Stimulated activated CD4-positive, alpha-beta T cell treated with anti-CD3 and anti-CD28 coated beads, Interleukin-1b, Interleukin-23, amount 100 ng/mL, for 4 hours (primary cell): Measurements from ENCODE around the gene TPD52L1.
"Not testable (repeated sequence)": the region's sequence is repeated elsewhere in the genome, so short reads cannot be mapped to it uniquely, and the experiment has no call there.

ENCODE experiments used
- DNase-seq, 2 donors: peaks; one replicate each; pipeline ENCODE4 v3.0.0-alpha.2; 2020; ENCODE audit warnings: low read depth in 2 of 2

TPD52L1 gene, protein sequence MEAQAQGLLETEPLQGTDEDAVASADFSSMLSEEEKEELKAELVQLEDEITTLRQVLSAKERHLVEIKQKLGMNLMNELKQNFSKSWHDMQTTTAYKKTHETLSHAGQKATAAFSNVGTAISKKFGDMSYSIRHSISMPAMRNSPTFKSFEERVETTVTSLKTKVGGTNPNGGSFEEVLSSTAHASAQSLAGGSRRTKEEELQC

DNA sequence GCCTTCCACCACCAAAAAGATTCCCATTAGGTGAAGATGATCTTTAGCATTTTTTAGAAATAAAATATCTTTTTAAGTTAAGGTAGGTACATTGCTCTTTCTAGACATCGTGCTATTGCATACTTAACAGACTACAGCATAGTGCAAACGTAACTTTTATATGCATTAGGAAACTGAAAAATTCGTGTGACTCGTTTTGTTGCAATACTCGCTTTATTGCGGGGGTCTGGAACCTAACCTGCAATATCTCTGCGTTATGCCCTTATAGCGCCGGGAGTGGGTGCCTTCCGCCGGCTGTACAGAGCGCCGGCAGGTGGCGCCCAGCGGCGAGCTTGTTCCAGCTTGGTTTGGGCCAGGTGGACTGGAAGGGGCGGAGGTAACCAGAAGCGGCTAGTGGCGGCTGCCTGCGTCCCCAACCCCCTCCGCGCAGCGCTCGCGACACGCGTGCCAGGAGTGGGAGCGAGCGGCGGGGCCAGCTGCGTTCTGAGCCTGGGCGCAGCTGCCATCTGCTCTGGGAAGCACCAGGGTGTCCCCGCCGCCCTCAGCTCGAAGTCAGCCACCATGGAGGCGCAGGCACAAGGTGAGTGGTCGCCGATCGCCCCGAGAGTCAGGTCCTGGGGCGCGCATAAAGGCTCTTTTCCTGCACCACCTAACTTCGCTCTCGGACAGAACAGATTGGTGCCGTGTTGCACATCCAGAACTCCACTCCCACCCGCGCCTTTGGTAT lies at the start of gene TPD52L1:
Gene TPD52L1 (plus strand): TSS at position 383 of the 727 bp plus-strand sequence. CDS start 179 bp downstream, at position 562.
- DNase-seq, result peak; percentile 37 to 47

GRCh38 chr6:125104425-125104824 lies 49.1 kb upstream of the TPD52L1 start:
- no peak for DNase-seq

DNA sequence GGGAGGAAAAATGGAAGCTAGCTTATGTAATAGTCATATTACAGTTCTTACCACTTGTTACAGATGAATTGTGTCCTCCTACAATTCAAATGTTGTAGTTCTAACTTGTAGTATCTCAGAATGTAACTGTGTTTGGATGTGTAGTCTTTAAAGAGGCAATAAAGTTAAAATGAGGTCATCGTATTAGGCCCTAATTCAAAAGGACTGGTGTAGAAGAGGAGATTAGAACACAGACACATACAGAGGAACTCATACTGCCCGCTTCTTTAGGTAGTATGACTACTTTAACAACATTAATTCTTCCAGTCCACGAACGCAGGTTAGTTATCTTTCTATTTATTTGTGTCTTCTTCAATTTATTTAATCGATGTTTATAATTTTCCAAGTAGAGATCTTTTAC lies 46.5 kb upstream of the TPD52L1 start:
- DNase-seq, result no peak

- no peak for DNase-seq
Measured at GRCh38 chr6:125107896-125108295, 45.7 kb upstream of the TPD52L1 start.

GRCh38 chr6:125110056-125110455 lies 43.5 kb upstream of the TPD52L1 start:
- DNase-seq, result no peak

DNA sequence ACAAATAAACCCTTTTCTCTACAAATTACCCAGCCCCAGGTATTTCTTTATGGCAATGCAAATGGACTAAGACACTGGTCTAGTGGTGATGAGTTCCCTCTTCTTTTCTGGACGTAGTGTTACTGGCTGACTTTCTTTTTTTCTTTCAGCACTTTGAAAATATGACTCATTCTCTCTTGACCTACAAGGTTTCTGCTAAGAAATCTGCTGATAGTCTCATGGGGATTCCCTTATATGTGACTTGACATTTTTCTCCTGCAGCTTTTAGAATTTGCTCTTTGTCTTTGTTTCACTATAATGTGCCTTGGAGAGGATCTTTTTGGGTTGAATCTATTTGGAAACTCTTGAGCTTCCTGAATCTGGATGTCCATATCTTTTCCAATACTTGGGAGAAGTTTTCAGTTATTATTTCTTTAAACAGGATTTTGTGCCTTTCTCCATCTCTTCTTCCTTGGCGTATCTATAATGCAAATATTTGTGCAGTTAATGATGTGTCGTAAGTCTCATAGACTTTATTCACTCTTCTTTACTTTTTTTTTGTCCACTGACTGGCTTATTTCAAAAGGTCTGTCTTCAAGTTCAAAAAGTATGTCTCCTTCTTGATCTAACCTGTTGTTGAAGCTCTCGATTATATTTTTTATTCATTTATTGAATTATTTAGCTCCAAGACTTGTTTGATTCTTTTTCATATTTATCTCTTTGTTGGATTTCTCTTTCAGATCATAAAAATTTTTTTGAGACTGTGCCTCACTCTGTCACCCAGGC lies 42.2 kb upstream of the TPD52L1 start:
- no peak for DNase-seq

GRCh38 chr6:125112934-125113333 lies 40.6 kb upstream of the TPD52L1 start:
- DNase-seq, result no peak

DNA sequence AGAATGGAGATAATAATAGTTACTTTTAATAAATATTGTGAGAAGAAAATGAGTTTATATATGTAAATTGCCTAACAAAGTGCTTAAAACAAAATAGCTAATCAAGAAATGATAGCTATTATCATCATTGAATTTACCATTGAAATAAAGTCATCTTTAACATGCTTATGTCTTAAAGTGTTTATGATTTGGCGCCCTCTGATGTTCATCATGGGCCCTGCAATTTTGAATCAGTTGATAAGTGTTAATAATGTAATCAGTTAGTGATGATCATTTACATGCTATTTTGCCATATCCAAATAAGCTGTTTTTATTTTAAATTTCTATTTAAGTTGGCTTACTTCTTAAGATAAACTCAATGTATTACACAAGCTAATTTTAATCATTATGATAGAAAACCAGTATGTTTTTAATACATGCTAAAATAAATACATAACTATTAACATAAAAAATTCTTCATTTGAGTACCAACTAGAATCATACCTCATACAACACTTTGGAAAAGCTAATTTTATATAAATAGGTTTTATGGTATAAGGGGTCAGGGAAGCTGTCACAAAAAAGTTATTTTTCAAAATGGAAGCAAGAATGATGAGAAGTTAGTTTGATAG lies 39.2 kb upstream of the TPD52L1 start:
- peak; percentile 19 to 31 for DNase-seq

DNA sequence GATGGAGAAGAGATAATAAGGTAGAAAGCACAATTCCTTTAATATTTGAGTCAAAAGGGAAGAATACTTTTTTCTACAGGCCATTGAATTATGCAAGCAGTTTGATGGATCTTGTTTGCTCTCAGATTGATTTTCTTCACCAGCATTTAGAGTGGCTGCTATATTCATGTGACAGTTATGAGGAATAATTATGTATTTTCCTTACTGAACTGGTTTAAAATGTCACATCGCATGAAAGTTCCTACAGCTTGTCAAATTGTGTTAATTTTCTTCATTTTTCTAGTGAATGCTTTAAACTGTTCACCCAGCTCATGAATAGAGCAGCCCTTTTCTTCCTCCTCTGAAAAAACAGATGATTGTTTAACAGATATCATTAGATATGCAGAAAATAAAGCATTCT lies 37.4 kb upstream of the TPD52L1 start:
- DNase-seq, result no peak

DNA sequence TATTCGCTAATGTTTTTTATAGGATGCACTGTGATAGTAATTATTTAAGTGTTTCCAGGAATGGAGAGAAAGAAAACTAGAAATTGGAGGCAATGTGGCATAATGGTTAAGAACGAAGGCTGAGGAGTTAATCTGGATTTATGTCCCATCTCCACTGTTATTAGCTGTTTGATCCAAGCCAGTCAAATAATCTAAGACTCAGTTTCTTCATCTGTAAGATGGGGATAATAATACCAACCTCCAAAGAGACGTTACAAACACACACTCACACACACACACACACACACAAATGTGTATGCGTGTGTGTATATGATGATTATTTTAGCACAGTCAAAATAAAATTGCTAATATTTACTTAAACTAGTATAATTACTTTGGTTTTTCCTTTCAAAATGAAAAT lies 36.9 kb upstream of the TPD52L1 start:
- no peak for DNase-seq

DNA sequence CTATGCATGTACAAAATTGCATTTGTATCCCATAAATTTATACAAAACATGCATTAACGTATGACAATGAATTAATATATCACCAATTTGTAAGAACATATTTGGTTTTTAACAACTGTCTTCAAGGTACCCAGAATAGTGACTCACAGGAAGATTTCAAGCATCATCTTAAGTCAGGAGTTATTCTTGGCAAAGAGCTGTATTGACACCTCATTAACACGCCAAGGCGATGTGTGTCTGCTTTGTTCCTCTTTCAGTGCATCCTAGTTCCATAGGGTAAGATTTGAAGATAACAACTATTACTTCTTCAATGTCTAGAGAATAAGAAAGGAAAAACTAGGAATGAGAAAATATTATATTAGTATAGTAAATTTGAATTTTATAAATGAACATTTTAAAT lies 35.8 kb upstream of the TPD52L1 start:
- no peak for DNase-seq

GRCh38 chr6:125120054-125120590 lies 33.5 kb upstream of the TPD52L1 start:
- no peak for DNase-seq

DNA sequence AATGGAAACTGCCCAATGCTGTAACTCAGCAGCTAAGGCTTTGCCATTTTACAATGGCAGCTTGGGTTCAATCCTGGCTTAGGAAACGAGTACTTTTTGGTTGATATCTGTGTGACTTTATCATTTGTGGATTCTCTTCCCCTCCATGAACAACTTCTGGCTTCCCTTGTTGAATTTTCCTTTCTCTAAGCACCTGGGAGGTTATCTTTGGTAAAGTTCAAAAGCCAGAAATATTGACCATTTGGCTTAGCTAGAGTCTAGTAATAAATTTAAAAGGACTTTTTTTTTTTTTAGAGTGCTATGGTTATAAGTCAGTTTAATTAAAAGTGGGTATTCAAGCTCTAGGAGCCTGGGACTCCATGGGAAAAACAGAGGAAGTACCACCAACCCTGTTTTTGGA lies 31.7 kb upstream of the TPD52L1 start:
- no peak for DNase-seq

DNA sequence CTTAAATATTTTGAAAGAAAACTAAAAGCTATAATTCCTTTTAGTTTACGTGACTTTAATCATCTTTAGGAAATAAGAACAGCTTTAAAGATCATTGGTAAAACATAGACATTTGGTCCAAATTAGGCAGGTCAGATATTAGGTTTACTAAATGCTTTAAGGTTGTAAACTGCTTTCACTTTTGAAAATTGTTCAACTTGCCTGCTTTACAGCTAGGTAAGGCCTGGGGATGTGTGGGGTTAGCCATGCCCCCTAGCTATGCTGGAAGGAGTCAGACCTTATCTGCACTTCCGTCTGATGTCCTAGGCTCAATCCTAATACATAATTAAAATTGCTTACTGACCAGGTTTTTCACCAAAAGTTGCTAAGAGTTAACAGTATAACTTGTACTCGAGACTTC lies 30.5 kb upstream of the TPD52L1 start:
- DNase-seq, result no peak

- no peak for DNase-seq
Measured at GRCh38 chr6:125123468-125124048, 30.0 kb upstream of the TPD52L1 start.

DNA sequence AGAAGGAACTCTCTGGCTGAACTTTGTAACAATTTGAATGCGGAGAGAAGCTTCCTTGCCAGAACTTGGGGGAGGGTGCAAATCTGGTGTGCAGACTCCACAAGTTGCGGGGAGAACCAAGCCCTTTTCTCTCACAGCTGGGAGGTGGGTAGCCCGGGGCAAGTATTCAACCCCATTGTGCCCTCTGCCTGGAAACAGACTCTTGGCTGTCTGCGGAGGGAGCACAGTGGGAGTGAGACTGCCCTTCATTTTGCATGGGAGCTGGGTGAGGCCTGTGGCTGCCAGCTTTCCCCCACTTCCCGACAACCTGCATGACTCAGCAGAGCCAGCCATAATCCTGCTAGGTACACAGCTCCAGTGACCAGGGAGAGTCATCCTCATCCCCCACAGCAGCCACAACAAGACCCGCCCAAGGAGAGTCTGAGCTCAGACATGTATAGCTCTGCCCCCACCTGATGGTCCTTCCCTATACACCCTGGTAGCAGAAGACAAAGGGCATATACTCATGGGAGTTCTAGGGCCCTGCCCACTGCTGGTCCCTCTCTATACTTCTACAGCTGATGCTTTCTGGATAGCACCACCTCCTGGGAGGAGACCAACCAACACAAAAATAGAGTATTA lies 29.4 kb upstream of the TPD52L1 start:
- DNase-seq, result no peak

DNA sequence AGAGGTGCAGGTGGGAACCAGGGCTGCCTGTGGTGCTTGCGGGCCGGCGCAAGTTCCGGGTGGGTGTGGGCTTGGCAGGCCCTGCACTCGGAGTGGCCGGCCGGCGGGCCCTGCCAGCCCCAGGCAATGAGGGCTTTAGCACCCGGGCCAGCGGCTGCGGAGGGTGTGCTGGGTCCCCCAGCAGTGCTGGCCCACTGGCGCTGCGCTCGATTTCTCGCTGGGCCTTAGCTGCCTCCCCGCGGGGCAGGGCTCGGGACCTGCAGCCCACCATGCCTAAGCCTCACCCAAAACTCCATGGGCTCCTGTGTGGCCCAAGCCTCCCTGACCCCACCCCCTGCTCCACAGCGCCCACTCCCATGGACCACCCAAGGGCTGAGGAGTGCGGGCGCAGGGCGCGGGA lies 27.7 kb upstream of the TPD52L1 start:
- DNase-seq, result not testable (repeated sequence)

DNA sequence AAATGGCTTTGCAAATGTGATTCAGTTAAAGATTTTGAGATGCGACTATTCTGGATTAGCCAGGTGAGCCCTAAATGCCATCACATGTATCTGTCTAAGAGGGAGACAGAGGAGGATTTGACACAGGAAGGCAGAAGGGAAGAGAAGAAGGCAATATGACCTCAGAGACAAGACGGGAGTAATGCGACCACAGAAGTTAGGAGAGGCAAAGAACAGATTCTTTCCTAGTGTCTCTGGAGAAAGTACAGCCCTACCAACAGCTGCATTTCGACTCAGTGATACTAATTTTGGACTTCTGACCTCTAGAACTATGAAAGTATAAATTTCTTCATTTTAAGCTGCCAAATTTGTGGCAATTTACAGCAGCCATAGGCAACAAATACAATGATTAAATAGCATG lies 24.2 kb upstream of the TPD52L1 start:
- DNase-seq, result no peak

DNA sequence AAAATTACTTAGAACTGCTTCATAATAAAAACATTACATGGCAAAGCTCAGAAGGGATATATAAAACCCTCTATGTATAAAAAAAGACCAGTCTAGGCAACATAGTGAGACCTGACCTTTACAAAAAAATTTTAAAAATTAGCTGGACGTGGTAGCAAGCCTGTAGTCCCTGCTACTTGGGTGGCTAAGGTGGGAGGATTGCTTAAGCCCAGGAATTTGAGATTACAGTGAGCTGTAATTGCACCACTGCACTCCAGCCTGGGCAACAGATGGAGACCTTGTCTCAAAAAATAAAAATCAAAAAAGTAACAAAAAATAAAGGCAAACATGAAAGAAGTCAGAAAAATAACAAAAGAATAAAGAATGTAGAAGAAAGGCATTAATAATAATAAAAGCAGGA lies 21.5 kb upstream of the TPD52L1 start:
- no peak for DNase-seq

GRCh38 chr6:125136378-125136777 lies 17.2 kb upstream of the TPD52L1 start:
- no peak for DNase-seq

DNA sequence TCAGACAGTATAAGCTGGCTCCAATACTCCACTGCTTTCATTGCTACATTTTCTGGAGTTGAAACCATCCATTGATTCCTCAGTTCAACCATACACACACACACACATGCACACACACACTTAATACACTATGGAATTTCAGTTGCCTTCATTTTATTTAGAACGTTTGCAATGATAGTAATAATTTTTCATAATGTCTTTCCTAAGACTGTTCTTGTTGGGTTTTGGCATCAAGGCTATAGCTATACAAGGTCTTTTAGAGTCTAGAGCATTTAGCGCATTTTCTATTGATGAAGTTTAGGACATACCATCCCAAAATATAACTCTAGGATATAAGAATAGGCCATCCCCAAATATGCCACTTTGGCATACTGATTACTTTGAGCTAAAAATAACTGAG lies 15.5 kb upstream of the TPD52L1 start:
- no peak for DNase-seq
